Gastroesophageal sphincter (tissue), 3 donors: Measurements from ENCODE around the gene CRYBG1.

Experiments
- EP300 ChIP-seq: sonication (generic); formaldehyde crosslinking; IDR thresholded peaks from one replicate; pipeline ENCODE4 v1.6.1; 2017; ENCODE audit warnings: antibody characterized with exemption, mild to moderate bottlenecking
- POLR2A ChIP-seq, 2 donors: fragments of 450-650 bp; IDR thresholded peaks; one replicate each; pipeline ENCODE4 v1.6.1; 2017; ENCODE audit warnings: antibody characterized with exemption in 2 of 2, mild to moderate bottlenecking in 2 of 2, moderate library complexity in 1 of 2
- TF ChIP-seq, protein P1 (sequence below), 4 experiments: fragments of 200-600 bp in 2 of 4; fragments of 450-650 bp in 2 of 4; sonication (generic) in 1 of 4; IDR thresholded peaks; one replicate each; pipeline ENCODE4 v1.5.1; 2017 to 2019; ENCODE audit warnings: antibody characterized with exemption in 4 of 4, mild to moderate bottlenecking in 2 of 4, moderate library complexity in 2 of 4

DNA sequence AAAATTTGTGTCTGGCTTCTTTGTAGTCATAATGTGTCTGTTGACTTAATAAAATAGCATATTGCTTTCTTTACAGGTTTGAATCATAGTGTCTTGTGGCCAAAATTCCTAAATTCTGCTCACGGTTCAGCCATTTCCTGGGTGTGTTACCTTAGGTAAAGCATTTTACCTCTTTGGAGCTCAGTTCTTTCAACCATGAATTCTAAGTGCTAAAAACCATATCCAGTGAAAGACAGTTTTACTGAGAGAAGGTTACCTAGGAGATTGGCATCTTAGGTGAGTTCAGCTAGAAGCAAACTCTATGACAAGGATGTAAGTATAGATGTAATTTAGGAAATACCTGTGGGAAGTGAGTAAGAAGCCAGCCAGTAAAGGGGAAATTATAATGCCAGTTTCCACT lies 20.7 kb downstream of the CRYBG1 start:
- TF ChIP-seq, protein P1, sequence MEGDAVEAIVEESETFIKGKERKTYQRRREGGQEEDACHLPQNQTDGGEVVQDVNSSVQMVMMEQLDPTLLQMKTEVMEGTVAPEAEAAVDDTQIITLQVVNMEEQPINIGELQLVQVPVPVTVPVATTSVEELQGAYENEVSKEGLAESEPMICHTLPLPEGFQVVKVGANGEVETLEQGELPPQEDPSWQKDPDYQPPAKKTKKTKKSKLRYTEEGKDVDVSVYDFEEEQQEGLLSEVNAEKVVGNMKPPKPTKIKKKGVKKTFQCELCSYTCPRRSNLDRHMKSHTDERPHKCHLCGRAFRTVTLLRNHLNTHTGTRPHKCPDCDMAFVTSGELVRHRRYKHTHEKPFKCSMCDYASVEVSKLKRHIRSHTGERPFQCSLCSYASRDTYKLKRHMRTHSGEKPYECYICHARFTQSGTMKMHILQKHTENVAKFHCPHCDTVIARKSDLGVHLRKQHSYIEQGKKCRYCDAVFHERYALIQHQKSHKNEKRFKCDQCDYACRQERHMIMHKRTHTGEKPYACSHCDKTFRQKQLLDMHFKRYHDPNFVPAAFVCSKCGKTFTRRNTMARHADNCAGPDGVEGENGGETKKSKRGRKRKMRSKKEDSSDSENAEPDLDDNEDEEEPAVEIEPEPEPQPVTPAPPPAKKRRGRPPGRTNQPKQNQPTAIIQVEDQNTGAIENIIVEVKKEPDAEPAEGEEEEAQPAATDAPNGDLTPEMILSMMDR (IDR thresholded peaks at IDR 0.05) = no peak
- TF ChIP-seq POLR2A (IDR thresholded peaks at IDR 0.05) (no peak), EP300 (no peak)
